CD1c-positive myeloid dendritic cell (primary cell): ENCODE results near the gene CEP290.

Source experiments
- DNase-seq: peaks from one replicate; pipeline ENCODE4 v3.0.0-alpha.2; 2016; ENCODE audit errors: extremely low spot score

CEP290 gene

GRCh38 chr12:88141774-88142609, at the start of gene CEP290, which contains the start of gene TMTC3:
Gene CEP290 (minus strand): TSS chr12:88142088. CDS start chr12:88141307, 781 bp downstream.
Gene TMTC3 (plus strand): TSS chr12:88142307. CDS start chr12:88148316, 6,009 bp downstream.
- DNase-seq, result peak; percentile 98

GRCh38 chr12:88188180-88188579, 46.3 kb upstream of the CEP290 start:
- DNase-seq, result no peak

GRCh38 chr12:88187571-88187970, 45.7 kb upstream of the CEP290 start:
- DNase-seq, result no peak

- no peak for DNase-seq
Observed at GRCh38 chr12:88185988-88186387, 44.1 kb upstream of the CEP290 start.

DNA sequence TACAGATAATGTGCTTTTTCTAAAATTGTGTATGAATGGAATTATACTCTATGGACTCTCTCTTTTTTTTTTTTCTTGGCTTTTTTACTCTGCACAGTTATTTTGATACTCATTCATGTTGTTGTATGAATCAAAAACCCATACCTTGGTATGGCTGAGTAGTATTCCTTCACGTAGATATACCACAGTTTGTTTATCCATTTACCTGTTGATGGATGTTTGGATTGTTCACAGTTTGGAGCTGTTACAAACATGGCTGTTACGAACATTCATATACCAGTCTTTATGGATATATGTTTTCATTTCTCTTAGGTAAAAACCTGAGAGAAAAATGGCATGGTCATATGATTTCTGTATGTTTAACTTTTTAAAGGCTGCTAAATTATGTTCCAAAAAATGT, 43.4 kb upstream of the CEP290 start:
- DNase-seq, result no peak

GRCh38 chr12:88184196-88184595, 42.3 kb upstream of the CEP290 start:
- no peak for DNase-seq

- DNase-seq, result no peak
Observed at GRCh38 chr12:88182416-88182815, 40.5 kb upstream of the CEP290 start.

GRCh38 chr12:88181881-88182280, 40.0 kb upstream of the CEP290 start:
- no peak for DNase-seq

DNA sequence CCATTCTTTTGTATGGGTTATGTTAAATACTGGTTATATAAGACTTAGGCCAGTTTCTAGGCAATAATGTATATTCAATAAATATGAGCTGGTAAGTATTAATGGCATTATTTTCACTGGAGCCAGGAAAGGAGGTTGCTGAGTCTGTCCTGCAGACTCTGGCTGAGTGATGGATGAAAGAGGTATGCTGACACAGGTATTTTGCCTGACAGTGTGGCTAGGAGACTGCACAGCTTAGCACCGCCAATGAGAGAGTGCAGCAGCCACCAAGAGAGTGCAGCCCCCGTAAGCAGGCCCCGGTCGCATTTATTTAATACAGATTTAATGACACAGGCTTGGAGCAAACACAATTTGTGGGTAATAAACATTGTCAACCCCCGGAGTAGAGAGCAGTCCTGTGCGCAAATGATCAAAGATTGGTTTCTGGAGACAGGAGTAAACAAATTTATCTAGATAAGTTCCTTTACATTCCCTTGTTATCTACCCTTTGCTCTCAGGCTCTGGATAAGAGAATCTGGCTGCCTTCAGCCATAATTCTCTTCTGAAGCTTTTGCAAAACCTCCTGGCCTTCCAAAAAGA, 37.6 kb upstream of the CEP290 start:
- no peak for DNase-seq

DNA sequence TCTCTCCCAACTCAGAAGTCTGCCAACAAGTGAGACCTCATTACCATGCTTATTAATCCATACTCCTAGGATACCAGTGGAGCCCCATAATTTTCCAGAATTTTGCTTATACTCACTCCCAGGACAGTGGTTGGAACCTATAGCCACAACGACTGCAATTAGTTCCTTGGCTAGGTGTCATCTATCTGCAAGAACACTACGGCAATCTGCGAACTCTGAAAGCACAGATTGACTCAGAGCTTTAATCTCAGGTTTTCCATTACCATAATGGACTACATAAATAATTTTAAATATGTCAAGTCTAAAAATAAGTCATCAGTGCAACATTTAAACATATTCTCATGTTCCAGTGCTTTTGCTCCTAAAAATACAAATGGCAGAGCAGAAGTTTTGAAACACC, 33.7 kb upstream of the CEP290 start:
- no peak for DNase-seq

- DNase-seq, result no peak
Observed at GRCh38 chr12:88172844-88173407, 31.0 kb upstream of the CEP290 start.

GRCh38 chr12:88167384-88167783, 25.5 kb upstream of the CEP290 start:
- DNase-seq, result no peak

DNA sequence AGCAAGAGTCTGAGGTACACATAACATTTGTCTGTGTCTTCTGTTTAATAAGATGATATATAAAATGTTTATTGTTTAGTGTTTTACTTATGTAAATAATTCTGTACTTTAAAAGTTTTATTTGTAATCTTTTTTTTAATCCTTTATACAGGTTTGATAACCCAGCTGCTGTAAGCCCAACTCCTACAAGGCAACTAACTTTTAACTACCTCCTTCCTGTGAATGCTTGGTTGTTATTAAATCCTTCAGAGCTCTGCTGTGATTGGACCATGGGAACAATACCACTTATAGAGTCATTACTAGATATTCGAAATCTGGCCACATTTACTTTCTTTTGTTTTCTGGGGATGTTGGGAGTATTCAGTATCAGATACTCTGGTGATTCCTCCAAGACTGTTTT, 24.3 kb upstream of the CEP290 start:
- no peak for DNase-seq

DNA sequence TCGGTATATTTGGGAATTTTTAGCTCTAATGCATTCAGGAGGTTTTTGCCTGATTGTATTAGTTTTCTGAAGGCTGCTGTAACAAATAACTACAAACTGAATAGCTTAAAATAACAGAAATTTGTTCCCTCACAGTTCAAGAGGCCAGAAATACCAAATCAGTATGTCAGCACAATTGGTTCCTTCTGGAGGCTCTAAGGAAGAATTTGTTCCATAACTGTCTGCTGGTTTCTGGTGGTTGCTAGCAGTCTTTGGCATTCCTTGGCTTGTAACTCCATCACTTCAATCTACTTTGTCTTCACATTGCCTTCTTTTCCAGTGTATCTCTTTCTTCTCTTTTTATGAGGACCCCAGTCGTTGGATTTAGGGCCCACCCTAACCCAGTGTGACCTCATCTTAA, 21.5 kb upstream of the CEP290 start:
- no peak for DNase-seq

DNA sequence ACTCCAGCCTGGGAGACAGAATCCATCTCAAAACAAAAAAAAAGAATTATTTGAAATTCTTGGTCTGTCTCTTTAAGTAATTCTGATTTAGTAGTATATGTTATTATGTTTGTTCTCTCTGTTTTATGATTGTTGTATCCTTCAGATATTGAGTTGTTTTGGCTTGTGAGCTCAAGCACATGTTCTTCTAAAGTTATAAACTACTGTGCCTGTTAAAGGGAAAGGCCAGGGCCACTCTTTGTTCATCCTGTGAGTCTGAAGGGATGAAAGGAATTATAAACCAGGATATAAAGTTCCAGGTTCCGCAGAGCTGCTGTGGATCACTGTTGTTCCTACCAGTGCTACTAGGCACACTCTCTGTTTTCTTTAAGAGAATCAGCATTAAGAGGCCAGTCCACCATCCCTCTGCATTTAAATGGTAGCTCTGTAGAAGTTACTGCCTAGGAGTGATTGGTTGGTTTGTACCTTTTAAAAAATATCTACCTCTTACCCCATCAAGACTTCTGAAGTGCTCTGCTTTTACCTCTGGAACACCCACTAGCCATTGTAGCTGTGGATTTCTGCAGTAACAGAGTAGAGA, 14.3 kb upstream of the CEP290 start:
- DNase-seq, result no peak

DNA sequence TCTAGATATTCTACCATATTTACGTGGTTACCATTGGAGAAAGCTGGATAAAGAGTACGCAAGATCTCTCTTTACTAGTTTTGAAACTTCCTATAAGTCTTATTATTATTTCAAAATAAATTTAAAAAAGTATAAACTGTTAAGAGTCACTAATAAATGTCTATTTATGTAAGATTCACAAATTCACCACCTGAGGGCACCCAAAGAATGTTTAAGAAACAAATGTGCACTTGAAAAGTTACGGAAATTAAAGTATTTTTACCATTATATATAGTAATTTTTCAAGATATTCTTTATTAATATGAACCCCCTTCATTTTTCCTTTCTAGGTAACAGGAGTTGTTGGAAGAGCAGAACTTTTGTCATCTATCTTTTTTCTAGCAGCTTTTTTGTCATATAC, 12.1 kb upstream of the CEP290 start:
- DNase-seq, result peak; percentile 6

DNA sequence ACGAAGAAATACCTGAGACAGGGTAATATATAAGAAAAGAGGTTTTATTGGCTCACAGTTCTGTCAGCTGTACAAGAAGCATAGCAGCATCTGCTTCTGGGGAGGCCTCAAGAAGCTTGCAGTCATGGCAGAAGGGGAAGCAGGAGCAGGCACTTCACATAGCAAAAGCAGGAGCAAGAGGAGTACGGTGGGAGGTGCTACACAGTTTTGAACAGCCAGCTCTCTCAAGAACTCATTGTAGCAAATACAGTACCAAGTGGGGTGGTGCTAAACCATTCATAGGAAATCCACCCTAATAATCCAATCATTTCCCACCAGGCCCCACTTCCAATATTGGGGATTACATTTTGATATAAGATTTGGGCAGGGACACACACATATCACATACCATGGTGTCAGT, 8.2 kb upstream of the CEP290 start:
- DNase-seq, result no peak

DNA sequence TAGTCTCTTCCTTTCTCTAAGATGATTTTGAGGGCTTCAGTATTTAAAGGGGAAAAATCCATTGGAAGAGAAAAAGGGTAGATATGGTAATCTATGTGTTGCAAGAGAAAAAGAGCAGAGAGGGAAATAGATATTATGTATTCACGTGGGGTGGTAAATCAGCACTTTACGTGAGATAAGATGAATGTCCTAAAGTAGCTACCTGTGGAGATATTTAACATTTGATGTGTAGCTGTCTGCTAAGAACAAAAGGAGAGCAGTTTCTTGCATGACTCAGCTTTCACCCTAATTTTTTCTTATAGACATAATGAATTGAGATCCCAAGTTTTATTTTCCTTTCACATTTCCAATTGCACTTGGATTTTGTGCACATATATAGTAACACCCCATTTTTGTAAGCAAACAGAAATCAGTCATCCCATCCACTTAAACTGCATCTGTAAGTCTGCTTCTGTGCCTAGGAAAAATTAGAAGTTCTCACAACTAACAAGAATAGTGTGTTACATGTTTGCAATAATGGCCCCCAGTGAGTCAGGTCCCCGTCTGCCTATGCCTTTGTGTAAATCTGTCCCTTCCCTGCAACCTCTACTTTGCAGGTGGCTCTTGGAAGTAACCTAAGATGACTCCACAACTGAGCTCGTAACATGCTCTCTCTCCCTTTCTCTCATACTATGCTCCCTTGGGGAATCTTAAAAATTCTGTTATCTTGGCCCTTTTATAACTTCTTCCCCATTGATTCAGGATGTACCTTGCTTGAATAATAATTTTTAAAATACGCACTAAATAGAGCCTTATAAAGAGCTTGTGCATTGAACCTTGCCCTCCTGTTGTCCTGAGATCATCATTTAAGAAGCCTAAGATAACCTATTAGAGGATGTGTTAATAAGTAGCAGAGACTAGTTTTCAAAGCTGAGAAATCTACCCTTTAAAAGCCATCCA, 3.9 kb upstream of the CEP290 start:
- DNase-seq, result no peak

GRCh38 chr12:88144546-88145468, 2.9 kb upstream of the CEP290 start:
- DNase-seq, result no peak

DNA sequence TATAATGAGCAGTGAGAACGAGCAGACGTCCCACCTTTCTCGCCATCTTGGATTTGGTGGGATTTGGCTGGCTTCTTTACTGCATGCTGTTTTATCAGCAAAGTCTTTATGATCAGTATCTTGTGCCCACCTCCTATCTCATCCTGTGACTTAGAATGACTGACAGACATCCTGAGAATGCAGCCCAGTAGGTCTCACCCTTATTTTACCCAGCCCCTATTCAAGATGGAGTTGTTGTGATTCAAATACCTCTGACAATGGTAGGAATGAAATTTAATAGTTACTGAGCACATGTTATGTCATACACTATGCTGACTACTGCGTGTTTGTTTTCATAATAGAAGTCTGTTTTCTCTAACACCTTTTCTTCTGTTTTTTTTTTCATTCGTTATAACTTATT, 2.1 kb upstream of the CEP290 start:
- no peak for DNase-seq

DNA sequence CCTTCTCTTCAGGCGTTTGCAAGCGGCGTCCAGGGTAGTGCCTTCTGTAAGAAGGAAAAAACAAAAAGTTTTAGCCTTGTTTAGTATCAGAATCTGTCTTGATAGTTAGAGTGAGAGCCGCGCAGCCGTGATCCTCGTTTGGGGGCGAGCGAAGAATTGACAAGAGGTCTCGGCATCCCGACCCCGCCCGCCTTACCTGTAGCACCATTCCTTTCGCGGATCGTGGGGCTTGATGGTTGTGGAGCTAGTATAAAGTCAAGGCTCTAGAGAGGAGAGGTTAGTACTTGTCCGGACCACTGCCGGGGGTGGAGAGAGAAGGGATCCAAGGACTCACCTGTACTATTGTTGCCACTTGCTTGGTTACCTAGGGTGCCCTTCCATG, 713 bp upstream of the CEP290 start:
- DNase-seq, result no peak
